ENCODE results near the gene SKA1. TPM values are rescaled to one million over a fixed set of nuclear protein-coding genes. Genes with fewer than 3 reads are reported as not detected.
"Not testable (repeated sequence)": the region's sequence is repeated elsewhere in the genome, so short reads cannot be mapped to it uniquely, and the experiment has no call there.

The SKA1 gene
- total and polyA plus RNA-seq, 3 donors from 2014 or later, result 5.5 to 11.9 (median 6.6) TPM

- no peaks in the 10 kb centered on the region for H3K36me3 ChIP-seq (ENCODE audit: low read depth, missing control alignments)
- H3K27me3 ChIP-seq, result no peaks in the 10 kb centered on the region
- no peaks in the 10 kb centered on the region for H3K9me3 ChIP-seq
- 81 to 87% methylated on average over 5 of the region's 5 CpGs for WGBS, 2 donors
- H3K27ac ChIP-seq, result no peak overlapping the region
- no peak for DNase-seq
- peaks cover 3% of the 10 kb centered on the region for H3K4me1 ChIP-seq
- TF ChIP-seq POLR2A (IDR thresholded peaks at IDR 0.05), result no peak
- no peak for TF ChIP-seq CTCF (IDR thresholded peaks at IDR 0.05)
- intact Hi-C loops (cut with DNase I; ENCODE audit: low total_unique reads), result no loop called here
- H3K4me3 ChIP-seq, result no peak overlapping the region
Measured at GRCh38 chr18:50396005-50396660, 21.3 kb downstream of the SKA1 start.

- Histone ChIP-seq H3K9me3 (no peaks in the 10 kb centered on the region), H3K27me3 (no peaks in the 10 kb centered on the region), H3K36me3 (ENCODE audit: low read depth, missing control alignments) (no peaks in the 10 kb centered on the region), H3K4me1 (peaks cover 11% of the 10 kb centered on the region), H3K27ac (no peak overlapping the region), H3K4me3 (no peak overlapping the region)
- TF ChIP-seq POLR2A (IDR thresholded peaks at IDR 0.05) (no peak), CTCF (IDR thresholded peaks at IDR 0.05) (no peak)
- 73% methylated on average over 4 of the region's 4 CpGs for WGBS, 2 donors
- intact Hi-C loops (cut with DNase I; ENCODE audit: low total_unique reads), result no loop called here
- DNase-seq, result no peak
Measured at GRCh38 chr18:50397023-50397422, 22.2 kb downstream of the SKA1 start.

- H3K4me3 ChIP-seq, result no peak overlapping the region
- WGBS, 2 donors, result 49 to 54% methylated on average over 10 of the region's 10 CpGs
- H3K9me3 ChIP-seq, result no peaks in the 10 kb centered on the region
- no peaks in the 10 kb centered on the region for H3K27me3 ChIP-seq
- H3K36me3 ChIP-seq (ENCODE audit: low read depth, missing control alignments), result no peaks in the 10 kb centered on the region
- no peak for DNase-seq
- intact Hi-C loops (cut with DNase I; ENCODE audit: low total_unique reads), result no loop called here
- H3K27ac ChIP-seq, result no peak overlapping the region
- H3K4me1 ChIP-seq, result peaks cover 12% of the 10 kb centered on the region
- no peak for TF ChIP-seq CTCF (IDR thresholded peaks at IDR 0.05)
- no peak for TF ChIP-seq POLR2A (IDR thresholded peaks at IDR 0.05)
Measured at GRCh38 chr18:50398099-50398498, 23.3 kb downstream of the SKA1 start.

GRCh38 chr18:50398947-50399346 lies 24.1 kb downstream of the SKA1 start:
- no peak for DNase-seq
- no peak overlapping the region for H3K4me3 ChIP-seq
- H3K9me3 ChIP-seq, result no peaks in the 10 kb centered on the region
- TF ChIP-seq POLR2A (IDR thresholded peaks at IDR 0.05), result no peak
- no peak for TF ChIP-seq CTCF (IDR thresholded peaks at IDR 0.05)
- intact Hi-C loops (cut with DNase I; ENCODE audit: low total_unique reads), result no loop called here
- no peaks in the 10 kb centered on the region for H3K36me3 ChIP-seq (ENCODE audit: low read depth, missing control alignments)
- H3K4me1 ChIP-seq, result peaks cover 12% of the 10 kb centered on the region
- no peaks in the 10 kb centered on the region for H3K27me3 ChIP-seq
- 83 to 100% methylated on average over 1 of the region's 1 CpG for WGBS, 2 donors
- H3K27ac ChIP-seq, result no peak overlapping the region

GRCh38 chr18:50399582-50399981 lies 24.7 kb downstream of the SKA1 start:
- H3K36me3 ChIP-seq (ENCODE audit: low read depth, missing control alignments), result no peaks in the 10 kb centered on the region
- no peaks in the 10 kb centered on the region for H3K27me3 ChIP-seq
- no peaks in the 10 kb centered on the region for H3K9me3 ChIP-seq
- intact Hi-C loops (cut with DNase I; ENCODE audit: low total_unique reads), result no loop called here
- no peak for DNase-seq
- H3K27ac ChIP-seq, result no peak overlapping the region
- TF ChIP-seq POLR2A (IDR thresholded peaks at IDR 0.05), result no peak
- no peak for TF ChIP-seq CTCF (IDR thresholded peaks at IDR 0.05)
- no peak overlapping the region for H3K4me3 ChIP-seq
- peaks cover 12% of the 10 kb centered on the region for H3K4me1 ChIP-seq
- 67 to 83% methylated on average over 4 of the region's 4 CpGs for WGBS, 2 donors

- intact Hi-C loops (cut with DNase I; ENCODE audit: low total_unique reads); H3K36me3 ChIP-seq (ENCODE audit: low read depth, missing control alignments); H3K4me3 ChIP-seq; H3K27ac ChIP-seq; DNase-seq; H3K27me3 ChIP-seq; H3K9me3 ChIP-seq: not testable (repeated sequence)
- 44 to 52% methylated on average over 5 of the region's 5 CpGs for WGBS, 2 donors
- H3K4me1 ChIP-seq, result peaks cover 12% of the 10 kb centered on the region
Measured at GRCh38 chr18:50400438-50400837, 25.6 kb downstream of the SKA1 start.

Measured in testis (tissue), 3 donors.